Osteocyte (in vitro differentiated cells): ENCODE results near the gene HOXD10. TPM values are rescaled to one million over a fixed set of nuclear protein-coding genes. Genes with fewer than 3 reads are reported as not detected.

Source experiments
- DNase-seq: peaks from one replicate; pipeline ENCODE4 v3.0.0; 2021; ENCODE audit warnings: mixed read lengths; ENCODE audit not compliant: unreplicated experiment; ENCODE audit errors: extremely low spot score
- H3K27ac Mint-ChIP-seq: one replicate; pipeline ENCODE4 v1.8.0; 2021; ENCODE audit warnings: mild to moderate bottlenecking, mixed read lengths; ENCODE audit not compliant: unreplicated experiment
- H3K27me3 Mint-ChIP-seq: one replicate; pipeline ENCODE4 v1.8.0; 2021; ENCODE audit warnings: mixed read lengths; ENCODE audit not compliant: unreplicated experiment
- H3K36me3 Mint-ChIP-seq: one replicate; pipeline ENCODE4 v1.8.0; 2021; ENCODE audit warnings: mixed read lengths; ENCODE audit not compliant: unreplicated experiment
- H3K4me1 Mint-ChIP-seq: one replicate; pipeline ENCODE4 v1.8.0; 2021; ENCODE audit warnings: mixed read lengths; ENCODE audit not compliant: unreplicated experiment
- H3K4me3 Mint-ChIP-seq: one replicate; pipeline ENCODE4 v1.8.0; 2021; ENCODE audit warnings: mild to moderate bottlenecking, moderate library complexity, mixed read lengths; ENCODE audit not compliant: unreplicated experiment
- H3K9me3 Mint-ChIP-seq: one replicate; pipeline ENCODE4 v1.8.0; 2021; ENCODE audit warnings: mixed read lengths; ENCODE audit not compliant: unreplicated experiment
- CTCF ChIP-seq: fragments of 200-600 bp; sonication (generic); IDR thresholded peaks from 2 replicates; pipeline ENCODE4 v1.5.0; 2021; ENCODE audit warnings: antibody characterized with exemption, mild to moderate bottlenecking, moderate library complexity
- total RNA-seq: library from RNA; stranded (reverse); gene quantifications from 2 replicates; pipeline ENCODE4 v1.2.1, GENCODE V29; 2021

The HOXD10 gene
- total RNA-seq, 1 donor from 2014 or later, result not detected

GRCh38 chr2:176117823-176118371 is 1.3 kb downstream of the HOXD10 start:
- peaks cover 1% of the 10 kb centered on the region for H3K36me3 Mint-ChIP-seq
- peaks cover 3% of the 10 kb centered on the region for H3K4me1 Mint-ChIP-seq
- DNase-seq, result no peak
- TF ChIP-seq CTCF, result no peak
- peaks cover 88% of the 10 kb centered on the region for H3K27me3 Mint-ChIP-seq
- H3K9me3 Mint-ChIP-seq, result peaks cover 3% of the 10 kb centered on the region
- no peak overlapping the region for H3K27ac Mint-ChIP-seq
- no peak overlapping the region for H3K4me3 Mint-ChIP-seq

DNA sequence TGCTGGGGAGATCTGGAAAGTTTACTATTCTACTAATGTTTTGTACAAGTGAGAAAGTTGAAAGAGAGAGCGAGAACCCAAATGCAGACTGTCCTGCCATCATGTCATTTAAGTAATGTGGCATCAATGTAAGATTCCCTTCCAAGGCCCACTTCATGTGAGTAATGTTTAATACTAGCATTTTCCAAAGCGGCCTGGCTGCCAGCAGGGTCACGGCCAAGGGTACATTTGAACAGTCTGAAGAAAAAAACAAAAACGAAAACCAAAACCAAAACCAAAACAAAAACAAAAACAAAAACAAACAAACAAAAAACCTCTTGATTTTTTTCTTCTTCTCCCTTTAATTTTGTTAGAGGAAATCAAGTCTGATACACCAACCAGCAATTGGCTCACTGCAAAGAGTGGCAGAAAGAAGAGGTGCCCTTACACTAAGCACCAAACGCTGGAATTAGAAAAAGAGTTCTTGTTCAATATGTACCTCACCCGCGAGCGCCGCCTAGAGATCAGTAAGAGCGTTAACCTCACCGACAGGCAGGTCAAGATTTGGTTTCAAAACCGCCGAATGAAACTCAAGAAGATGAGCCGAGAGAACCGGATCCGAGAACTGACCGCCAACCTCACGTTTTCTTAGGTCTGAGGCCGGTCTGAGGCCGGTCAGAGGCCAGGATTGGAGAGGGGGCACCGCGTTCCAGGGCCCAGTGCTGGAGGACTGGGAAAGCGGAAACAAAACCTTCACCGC is 2.2 kb downstream of the HOXD10 start:
- Mint-ChIP-seq H3K36me3 (peaks cover 1% of the 10 kb centered on the region), H3K9me3 (peaks cover 3% of the 10 kb centered on the region), H3K4me3 (no peak overlapping the region), H3K4me1 (peaks cover 6% of the 10 kb centered on the region), H3K27me3 (peaks cover 86% of the 10 kb centered on the region), H3K27ac (no peak overlapping the region)
- no peak for DNase-seq
- TF ChIP-seq CTCF, result peak; percentile 28

GRCh38 chr2:176120364-176121189 is 4.0 kb downstream of the HOXD10 start:
- TF ChIP-seq CTCF, result no peak
- H3K9me3 Mint-ChIP-seq, result peaks cover 3% of the 10 kb centered on the region
- peaks cover 8% of the 10 kb centered on the region for H3K4me1 Mint-ChIP-seq
- DNase-seq, result no peak
- H3K27me3 Mint-ChIP-seq, result peaks cover 86% of the 10 kb centered on the region
- no peak overlapping the region for H3K4me3 Mint-ChIP-seq
- H3K27ac Mint-ChIP-seq, result no peak overlapping the region
- peaks cover 4% of the 10 kb centered on the region for H3K36me3 Mint-ChIP-seq

DNA sequence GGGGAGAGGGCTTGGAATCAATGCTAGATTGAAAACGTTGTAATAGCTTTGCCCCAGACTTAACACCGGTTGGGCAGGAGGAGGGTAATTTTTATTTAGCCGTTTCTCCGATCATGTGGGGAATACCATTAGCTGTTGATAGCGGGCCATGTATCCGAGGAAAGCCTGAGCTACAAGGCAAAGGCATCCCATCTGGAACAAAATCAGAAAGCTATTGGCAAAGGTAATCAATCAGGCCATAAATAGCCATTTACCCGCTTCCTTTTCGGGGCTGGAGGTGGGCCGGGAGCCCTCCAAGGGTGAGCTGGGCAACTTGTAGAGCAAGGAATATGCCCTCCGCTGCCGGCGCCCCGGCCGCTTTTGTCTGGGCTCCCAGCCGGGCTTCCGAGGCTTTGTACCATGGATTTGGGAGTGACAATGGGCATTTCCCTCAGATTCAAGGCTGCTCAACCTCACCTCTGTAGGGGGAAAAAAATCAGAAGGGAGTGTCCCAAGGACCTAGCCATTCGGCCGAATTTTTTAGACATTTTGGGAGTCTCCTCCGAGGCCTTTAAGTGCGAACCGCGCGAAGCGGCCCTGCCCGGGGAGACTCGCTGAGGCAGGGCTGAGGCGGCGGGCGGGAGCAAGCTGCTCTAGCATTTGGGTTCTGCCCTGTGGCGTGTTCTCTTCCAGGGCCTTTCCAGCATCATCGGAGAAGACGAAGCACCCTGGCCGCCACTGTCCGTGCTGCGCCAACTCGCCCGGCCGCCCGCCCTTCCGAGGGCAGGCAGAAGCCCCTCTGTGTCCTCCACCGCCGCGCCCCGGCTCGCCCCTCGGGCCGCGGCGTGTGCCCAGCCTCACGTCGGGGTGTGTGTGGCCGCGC is 4.8 kb downstream of the HOXD10 start:
- peaks cover 4% of the 10 kb centered on the region for H3K36me3 Mint-ChIP-seq
- H3K4me1 Mint-ChIP-seq, result peaks cover 8% of the 10 kb centered on the region
- H3K27ac Mint-ChIP-seq, result no peak overlapping the region
- TF ChIP-seq CTCF, result no peak
- no peak for DNase-seq
- no peak overlapping the region for H3K4me3 Mint-ChIP-seq
- H3K27me3 Mint-ChIP-seq, result peaks cover 86% of the 10 kb centered on the region
- peaks cover 3% of the 10 kb centered on the region for H3K9me3 Mint-ChIP-seq
